ENCODE results near the gene HES6. TPM values are rescaled to one million over a fixed set of nuclear protein-coding genes. Genes with fewer than 3 reads are reported as not detected.

The HES6 gene
- total and polyA plus RNA-seq, 10 of the 15 experiments (the other 5 are each of a cell fraction or from before 2014, with no cell fraction given), result 0.11 to 1.7 (median 0.83) TPM

DNA sequence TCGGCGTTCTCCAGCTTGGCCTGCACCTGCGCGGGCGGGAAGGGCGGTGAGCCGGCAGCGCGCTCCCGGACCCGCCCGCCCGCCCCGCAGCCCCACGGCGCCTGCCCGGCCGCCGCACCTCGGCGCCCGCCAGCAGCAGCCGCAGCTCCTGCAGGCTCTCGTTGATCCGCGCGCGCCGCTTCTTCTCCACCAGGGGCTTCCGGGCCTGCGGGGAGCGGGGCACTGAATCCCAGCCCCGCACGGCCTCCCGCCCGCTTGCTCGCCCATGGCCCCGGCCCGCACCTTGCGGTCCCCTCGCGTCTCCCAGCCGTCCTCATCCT, 335 bp downstream of the HES6 start:
- FAIRE-seq, result no peak
- WGBS (ENCODE audit: insufficient coverage, insufficient replicate concordance, low lambda C conversion rate, missing lambda C conversion rate), result 0% methylated on average over 1 of the region's 43 CpGs
- H3K36me3 ChIP-seq (ENCODE audit: control insufficient read depth in 2 of 2, insufficient read depth in 2 of 2, low read length in 1 of 2), result no peaks in the 10 kb centered on the region
- H2AFZ ChIP-seq (ENCODE audit: control insufficient read depth, low read depth, low read length), result peak overlapping the region; percentile 65
- H3K4me2 ChIP-seq (ENCODE audit: control insufficient read depth, insufficient read depth), result peak overlapping the region; percentile 92
- no peaks in the 10 kb centered on the region for H3K79me2 ChIP-seq (ENCODE audit: control insufficient read depth, insufficient read depth, low read length)
- H3K9ac ChIP-seq (ENCODE audit: control insufficient read depth, insufficient read depth, low read length), result no peak overlapping the region
- no peaks in the 10 kb centered on the region for H4K20me1 ChIP-seq (ENCODE audit: control insufficient read depth, insufficient read depth)
- ChIA-PET POLR2A (interaction anchor here (0.5 to 0.6 kb wide), 3 partner anchors 37 to 455 kb away, joined by 3 to 6 read pairs (median 3); no protein-coding TSS in a partner anchor), RAD21 (ENCODE audit: unreplicated experiment) (no interaction called here), CTCF (interaction anchor here (0.7 kb wide), 1 partner anchor 381 kb away, joined by 3 read pairs; no protein-coding TSS in a partner anchor), SMC1A (ENCODE audit: uncharacterized antibody, unreplicated experiment) (no interaction called here)
- in situ Hi-C loops (cut with MboI) (no loop called here), intact Hi-C loops (cut with micrococcal nuclease; ENCODE audit: unreplicated experiment) (no loop called here)
- no peak overlapping the region for H3K27ac ChIP-seq (ENCODE audit: control insufficient read depth, insufficient read depth)
- no TSS peak for BruUV-seq (replicated peaks)
- DNase-seq (ENCODE audit: low read depth, low spot score), result no peak
- peaks cover 0 to 8% of the 10 kb centered on the region in 2 experiments; a peak in 3 of 4 replicates for H3K27me3 ChIP-seq (replicated peaks in 1 of 2; ENCODE audit: control insufficient read depth in 2 of 2, insufficient read depth in 2 of 2, low read length in 1 of 2)
- H3K9me3 ChIP-seq (replicated peaks; ENCODE audit: control insufficient read depth, insufficient read depth, low read length), result no peaks in the 10 kb centered on the region
- H3K4me1 ChIP-seq (ENCODE audit: control insufficient read depth, insufficient read depth, low read length), result 0 out of 2 replicates have a peak, but pooled peaks cover 3% of the 10 kb centered on the region
- peak overlapping the region; percentile 72 for H3K4me3 ChIP-seq
- ATAC-seq, result peak; percentile 7; the same call in 2 of the 3 replicates
- TF ChIP-seq TCF3 (IDR thresholded peaks at IDR 0.05; ENCODE audit: borderline replicate concordance, insufficient read depth, low read depth, low read length) (no peak), MEF2A (IDR thresholded peaks at IDR 0.05; ENCODE audit: insufficient read depth, low read depth, low read length) (no peak), MYB (IDR thresholded peaks at IDR 0.05; ENCODE audit: borderline replicate concordance, low read depth, low read length) (no peak), NR2C1 (IDR thresholded peaks at IDR 0.05) (no peak), KDM1A (IDR thresholded peaks at IDR 0.05; ENCODE audit: borderline replicate concordance) (no peak), CEBPB (IDR thresholded peaks at IDR 0.05; ENCODE audit: borderline replicate concordance in 1 of 2, low read depth in 2 of 2, low read length in 2 of 2) (no peak), CHD2 (IDR thresholded peaks at IDR 0.05; ENCODE audit: borderline replicate concordance, low read depth, low read length) (no peak), MAX (IDR thresholded peaks at IDR 0.05; ENCODE audit: low read depth, low read length) (no peak), BCL3 (IDR thresholded peaks at IDR 0.05; ENCODE audit: borderline replicate concordance, insufficient read depth, low read depth, low read length, poor library complexity, severe bottlenecking) (no peak), ESRRA (IDR thresholded peaks at IDR 0.05; ENCODE audit: low read length) (no peak)
- TF ChIP-seq, protein P1, sequence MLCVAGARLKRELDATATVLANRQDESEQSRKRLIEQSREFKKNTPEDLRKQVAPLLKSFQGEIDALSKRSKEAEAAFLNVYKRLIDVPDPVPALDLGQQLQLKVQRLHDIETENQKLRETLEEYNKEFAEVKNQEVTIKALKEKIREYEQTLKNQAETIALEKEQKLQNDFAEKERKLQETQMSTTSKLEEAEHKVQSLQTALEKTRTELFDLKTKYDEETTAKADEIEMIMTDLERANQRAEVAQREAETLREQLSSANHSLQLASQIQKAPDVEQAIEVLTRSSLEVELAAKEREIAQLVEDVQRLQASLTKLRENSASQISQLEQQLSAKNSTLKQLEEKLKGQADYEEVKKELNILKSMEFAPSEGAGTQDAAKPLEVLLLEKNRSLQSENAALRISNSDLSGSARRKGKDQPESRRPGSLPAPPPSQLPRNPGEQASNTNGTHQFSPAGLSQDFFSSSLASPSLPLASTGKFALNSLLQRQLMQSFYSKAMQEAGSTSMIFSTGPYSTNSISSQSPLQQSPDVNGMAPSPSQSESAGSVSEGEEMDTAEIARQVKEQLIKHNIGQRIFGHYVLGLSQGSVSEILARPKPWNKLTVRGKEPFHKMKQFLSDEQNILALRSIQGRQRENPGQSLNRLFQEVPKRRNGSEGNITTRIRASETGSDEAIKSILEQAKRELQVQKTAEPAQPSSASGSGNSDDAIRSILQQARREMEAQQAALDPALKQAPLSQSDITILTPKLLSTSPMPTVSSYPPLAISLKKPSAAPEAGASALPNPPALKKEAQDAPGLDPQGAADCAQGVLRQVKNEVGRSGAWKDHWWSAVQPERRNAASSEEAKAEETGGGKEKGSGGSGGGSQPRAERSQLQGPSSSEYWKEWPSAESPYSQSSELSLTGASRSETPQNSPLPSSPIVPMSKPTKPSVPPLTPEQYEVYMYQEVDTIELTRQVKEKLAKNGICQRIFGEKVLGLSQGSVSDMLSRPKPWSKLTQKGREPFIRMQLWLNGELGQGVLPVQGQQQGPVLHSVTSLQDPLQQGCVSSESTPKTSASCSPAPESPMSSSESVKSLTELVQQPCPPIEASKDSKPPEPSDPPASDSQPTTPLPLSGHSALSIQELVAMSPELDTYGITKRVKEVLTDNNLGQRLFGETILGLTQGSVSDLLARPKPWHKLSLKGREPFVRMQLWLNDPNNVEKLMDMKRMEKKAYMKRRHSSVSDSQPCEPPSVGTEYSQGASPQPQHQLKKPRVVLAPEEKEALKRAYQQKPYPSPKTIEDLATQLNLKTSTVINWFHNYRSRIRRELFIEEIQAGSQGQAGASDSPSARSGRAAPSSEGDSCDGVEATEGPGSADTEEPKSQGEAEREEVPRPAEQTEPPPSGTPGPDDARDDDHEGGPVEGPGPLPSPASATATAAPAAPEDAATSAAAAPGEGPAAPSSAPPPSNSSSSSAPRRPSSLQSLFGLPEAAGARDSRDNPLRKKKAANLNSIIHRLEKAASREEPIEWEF (IDR thresholded peaks at IDR 0.05; ENCODE audit: insufficient replicate concordance, low read depth, low read length), result no peak
- TF ChIP-seq, protein P2, sequence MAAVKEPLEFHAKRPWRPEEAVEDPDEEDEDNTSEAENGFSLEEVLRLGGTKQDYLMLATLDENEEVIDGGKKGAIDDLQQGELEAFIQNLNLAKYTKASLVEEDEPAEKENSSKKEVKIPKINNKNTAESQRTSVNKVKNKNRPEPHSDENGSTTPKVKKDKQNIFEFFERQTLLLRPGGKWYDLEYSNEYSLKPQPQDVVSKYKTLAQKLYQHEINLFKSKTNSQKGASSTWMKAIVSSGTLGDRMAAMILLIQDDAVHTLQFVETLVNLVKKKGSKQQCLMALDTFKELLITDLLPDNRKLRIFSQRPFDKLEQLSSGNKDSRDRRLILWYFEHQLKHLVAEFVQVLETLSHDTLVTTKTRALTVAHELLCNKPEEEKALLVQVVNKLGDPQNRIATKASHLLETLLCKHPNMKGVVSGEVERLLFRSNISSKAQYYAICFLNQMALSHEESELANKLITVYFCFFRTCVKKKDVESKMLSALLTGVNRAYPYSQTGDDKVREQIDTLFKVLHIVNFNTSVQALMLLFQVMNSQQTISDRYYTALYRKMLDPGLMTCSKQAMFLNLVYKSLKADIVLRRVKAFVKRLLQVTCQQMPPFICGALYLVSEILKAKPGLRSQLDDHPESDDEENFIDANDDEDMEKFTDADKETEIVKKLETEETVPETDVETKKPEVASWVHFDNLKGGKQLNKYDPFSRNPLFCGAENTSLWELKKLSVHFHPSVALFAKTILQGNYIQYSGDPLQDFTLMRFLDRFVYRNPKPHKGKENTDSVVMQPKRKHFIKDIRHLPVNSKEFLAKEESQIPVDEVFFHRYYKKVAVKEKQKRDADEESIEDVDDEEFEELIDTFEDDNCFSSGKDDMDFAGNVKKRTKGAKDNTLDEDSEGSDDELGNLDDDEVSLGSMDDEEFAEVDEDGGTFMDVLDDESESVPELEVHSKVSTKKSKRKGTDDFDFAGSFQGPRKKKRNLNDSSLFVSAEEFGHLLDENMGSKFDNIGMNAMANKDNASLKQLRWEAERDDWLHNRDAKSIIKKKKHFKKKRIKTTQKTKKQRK (IDR thresholded peaks at IDR 0.05; ENCODE audit: low read depth, low read length), result no peak

All from GM12878 (cell line).